NCI-H146 treated with DMSO at 0.1 percent for 48 hours (cell line): ENCODE results near the gene DMGDH.
"Not testable (repeated sequence)": the region's sequence is repeated elsewhere in the genome, so short reads cannot be mapped to it uniquely, and the experiment has no call there.

Experiments
- DNase-seq: peaks from one replicate; lab custom pipeline; 2025; ENCODE audit not compliant: unreplicated experiment; lab: John Stamatoyannopoulos, UW

Gene DMGDH

DNA sequence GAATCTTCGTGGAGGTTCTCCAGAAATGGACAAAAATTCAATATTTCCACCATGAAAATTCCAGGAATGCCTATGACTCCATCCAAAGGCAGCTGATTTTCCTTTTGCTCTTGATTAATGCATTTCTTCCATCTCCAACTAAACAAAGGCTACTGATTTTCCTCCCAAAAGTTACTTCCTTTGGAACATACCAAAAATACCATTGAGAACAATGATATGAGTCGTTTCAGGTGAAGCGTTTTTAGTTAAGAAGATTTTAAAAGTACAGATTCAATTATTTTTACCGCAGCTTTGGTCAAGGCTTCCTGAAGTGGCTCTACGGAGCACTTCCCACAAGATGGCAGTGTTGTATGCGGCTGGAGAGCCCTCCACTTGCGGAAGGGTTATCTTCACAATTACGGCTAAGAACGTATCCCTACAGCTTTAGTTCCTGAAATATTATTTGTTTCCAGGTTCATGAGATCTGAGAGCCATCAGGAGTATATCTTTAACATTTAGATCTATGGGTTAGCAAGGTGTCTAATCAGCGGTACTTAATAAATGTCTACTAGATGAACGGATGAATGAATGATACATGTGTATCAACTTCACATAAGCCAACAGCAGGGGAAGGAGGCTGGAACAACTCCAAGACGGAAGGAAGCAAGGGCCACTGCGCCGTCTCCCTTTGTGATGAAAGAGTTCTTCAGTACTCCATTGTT, 48.5 kb downstream of the DMGDH start:
- peak; percentile 68 for DNase-seq

DNA sequence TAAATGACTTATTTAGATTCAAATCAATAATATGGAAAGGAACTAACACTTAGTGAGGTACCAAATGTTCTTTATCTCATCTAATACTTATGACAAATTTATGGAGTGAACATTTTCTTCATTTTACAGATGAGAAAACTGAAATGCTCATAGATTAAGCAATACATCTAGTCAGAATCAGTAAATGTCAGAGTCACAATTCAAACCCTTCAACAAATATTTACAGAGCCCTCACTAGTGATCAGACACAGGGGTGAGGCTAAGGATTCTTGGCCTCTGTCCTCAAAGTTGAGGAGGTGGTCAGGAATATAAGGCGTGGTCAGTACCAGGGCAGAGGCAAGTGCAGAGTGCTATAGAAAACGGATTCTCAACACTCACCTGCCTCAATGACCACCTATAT, 54.8 kb downstream of the DMGDH start:
- DNase-seq, result no peak

DNA sequence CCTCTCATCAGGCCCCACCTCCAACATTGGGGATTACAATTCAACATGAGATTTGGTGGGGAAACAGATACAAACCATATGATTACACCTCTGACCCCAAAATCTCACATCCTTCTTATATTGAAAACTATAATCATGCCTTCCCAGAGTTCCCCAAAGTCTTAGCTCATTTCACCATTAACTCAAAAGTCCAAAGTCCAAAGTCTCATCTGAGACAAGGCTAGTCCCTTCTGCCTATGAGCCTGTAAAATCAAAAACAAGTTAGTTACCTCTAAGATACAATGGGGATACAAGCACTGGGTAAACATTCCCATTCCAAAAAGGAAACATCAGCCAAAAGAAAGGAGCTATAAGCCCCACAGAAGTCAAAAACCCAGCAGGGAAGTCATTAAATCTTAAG, 57.6 kb downstream of the DMGDH start:
- no peak for DNase-seq

DNA sequence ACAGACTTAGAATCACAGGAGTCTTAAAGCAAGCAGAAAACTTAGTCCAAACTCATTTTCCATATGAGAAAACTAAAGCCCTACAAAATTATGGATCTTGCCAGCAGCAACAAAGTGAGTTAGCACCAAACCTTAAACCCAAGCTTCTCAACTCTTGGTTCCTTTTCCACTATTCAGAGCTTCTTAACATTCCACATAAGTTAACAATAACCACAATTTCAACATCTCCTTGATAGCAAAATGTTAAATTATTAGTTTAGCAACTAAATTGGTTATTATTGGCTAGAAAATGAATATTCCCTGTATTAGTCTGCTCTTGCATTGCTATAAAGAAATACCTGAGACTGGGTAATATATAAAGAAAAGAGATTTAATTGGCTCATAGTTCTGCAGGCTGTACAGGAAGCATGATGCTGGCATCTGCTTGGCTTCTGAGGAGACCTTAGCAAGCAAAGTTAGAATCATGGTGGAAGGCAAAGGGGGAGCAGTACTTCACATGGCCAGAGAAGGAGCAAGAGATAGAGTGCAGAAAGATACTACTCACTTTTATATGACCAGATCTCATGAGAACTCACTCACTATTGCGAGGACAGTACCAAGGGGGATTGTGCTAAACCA, 58.1 kb downstream of the DMGDH start:
- no peak for DNase-seq

DNA sequence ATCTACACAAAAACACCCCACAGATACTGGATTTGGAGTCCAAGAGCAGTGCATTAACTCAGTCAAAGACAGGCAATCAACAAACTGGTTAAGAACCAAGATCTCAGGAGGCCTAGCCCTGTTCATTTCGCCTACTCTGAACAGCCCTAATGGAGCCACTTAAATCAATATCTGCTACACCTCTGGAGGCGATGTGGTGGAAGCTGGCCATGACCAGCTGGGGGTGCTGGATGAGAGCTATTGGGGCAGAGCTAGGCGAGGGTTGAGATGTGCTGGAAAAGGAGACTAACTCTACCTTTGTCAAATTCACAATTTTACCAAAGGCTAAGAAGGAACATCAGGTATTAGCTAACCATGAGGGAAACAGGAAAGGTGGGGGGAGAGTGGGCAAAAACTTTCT, 61.1 kb downstream of the DMGDH start:
- no peak for DNase-seq

DNA sequence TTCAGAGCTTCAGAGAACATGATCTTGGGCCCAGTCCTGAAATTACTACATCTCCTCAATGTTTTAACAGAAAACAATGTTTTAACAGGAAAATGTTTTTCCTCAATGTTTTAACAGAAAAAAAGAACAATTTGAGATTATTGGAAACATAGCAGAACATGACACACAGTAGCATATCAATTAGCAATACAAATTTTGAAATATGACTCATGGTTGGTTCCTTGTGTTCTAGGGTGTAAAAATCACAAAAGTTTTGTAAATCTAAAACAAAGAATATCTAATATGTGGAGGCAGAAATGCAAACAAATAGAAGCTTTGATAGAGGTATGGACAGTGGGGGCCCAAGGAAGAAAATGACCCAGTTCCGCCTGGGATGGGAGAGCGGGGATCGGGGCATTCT, 61.6 kb downstream of the DMGDH start:
- no peak for DNase-seq

DNA sequence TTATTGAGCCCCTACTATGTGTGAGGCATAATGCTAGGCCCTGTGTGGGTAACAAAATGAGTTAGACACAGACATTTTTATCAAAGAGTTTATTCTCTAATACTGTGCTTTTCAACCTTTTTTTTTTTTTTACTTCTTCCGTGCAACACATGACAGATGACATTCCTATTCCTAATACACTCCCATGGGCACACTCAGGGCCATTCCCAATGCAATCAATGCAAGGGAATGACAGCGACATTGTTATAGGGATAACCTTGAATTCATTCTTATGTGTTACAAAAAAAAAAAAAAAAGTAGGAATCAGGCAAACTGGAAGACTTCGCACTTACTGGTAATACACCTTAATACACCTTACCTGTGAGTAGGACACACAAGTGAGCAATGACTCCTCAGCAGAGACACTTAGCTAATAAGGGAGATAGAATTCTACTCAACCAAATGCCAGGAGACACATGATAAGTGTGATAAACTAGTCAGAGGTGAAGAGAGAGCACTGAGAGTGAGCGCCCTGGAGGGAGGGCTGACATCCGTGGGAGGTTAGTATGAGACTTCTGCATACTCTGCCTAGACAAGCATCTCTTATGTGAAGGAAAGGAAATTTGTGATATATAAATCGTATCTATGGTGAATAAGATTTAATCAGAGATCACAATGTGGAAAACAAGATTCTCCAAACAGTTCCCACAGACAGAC, 63.4 kb downstream of the DMGDH start:
- DNase-seq, result no peak

DNA sequence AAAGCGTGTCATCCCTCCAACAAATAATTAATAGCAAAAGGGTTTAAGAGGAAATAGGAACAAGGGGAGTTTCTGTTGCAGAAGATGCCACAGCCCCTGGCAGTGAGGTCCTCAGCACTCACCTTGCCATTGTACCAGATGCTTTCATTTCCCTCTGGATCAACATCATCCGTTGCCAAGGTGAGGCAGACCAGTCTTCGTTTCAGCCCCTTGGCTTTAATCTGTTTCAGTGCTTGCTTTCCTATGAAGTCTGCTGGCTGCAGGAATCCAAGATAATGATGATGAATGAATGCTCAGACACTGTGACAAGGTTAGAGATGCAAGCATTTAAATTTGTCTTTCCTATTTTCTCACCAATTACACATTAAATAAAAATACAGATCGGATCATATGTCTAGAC, 64.3 kb downstream of the DMGDH start:
- DNase-seq, result no peak

DNA sequence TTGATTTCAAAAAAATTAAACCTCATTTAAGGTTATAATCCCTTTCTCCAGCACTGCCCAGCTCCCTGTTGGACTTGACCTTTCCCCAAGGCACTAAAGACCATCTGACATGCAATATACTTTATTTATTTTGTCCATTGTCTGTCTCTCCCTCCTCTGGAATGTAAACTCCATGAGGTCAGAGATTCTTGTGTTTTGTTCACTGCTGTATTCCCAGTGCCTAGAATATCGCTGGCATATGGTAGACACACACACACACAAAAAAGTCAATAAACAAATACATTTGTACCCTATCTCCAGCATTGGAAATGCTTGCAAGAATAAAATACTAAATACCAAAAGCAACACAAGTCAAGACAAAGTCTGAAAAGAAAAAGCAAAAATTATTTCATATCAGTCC, 67.1 kb downstream of the DMGDH start:
- no peak for DNase-seq

DNA sequence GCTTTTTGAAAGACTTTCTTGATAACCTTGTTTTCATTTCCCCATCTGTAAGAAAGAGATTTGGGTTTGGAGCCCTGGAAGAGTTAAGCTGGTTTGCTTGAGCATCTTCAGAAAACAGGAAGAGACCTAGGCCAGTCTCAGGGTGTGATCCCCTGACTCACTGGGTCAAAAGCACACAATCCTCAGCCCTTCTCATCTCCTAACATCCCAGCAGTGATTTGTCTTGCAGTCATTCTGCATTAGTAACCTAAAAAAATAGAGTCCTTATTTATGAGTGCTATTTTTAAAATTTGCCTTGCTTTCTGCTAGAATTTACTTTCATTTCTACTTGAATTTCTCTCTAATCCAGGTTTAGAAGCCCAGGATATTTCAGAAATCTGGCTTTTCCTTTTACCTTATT, 68.0 kb downstream of the DMGDH start:
- no peak for DNase-seq

DNA sequence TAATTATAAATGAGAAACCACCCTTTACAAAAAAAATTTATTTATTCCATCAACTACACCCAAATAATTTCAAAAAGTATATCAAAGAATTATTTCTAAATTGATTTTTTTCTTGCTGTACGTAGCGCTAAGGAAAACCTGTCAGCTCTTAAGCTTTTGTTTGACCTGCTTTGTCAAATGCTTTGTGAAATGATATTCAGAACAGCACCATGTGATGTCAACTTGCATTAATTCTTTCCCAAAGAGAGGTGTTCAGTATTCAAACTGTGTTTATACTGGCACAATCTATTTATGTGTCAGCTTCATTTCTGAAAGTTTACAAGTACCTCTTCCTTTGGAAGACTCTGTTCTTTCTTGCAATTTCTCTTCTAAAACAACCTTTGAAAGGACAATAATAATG, 72.4 kb downstream of the DMGDH start:
- DNase-seq, result no peak

DNA sequence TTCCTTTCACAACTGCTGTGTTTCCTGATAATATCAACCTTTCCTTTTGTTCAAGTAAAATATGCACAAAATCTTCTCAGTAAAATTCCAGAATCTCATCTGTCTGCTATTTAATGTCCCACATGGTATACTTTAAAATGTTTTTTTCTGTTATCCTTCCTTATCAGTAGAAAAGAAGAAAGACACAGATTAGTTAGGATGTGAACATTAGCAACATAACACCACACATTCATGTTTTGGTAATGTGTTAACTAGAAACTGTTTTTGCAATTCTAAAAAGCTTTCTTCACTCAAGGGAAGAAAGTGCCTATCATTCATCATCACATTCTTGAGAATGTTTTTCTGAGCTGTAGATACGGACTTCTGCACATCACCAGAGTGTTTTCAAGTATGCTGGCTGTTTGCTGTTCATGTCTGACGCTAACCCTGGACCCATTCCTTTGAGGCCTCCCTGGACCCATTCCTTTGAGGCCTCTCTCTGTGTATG, 73.9 kb downstream of the DMGDH start:
- no peak for DNase-seq

DNA sequence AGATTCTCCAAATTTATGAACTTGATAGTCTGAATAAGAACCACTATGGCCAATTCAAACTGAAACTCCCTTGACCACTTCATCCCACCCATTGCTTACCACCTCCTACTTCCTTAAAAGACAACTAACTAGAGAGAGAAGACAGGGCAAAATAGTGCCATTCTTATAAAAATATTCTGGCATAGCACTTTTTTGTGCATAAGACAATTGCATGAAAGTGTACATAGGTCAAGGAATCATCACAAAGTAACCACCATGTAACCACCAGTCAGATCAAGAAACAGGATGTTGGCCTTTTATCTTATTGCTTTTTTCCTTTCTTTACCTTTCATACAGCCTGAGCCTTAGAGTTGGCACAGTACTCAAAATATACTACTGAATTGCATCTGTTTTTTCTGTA, 76.3 kb downstream of the DMGDH start:
- DNase-seq, result no peak

DNA sequence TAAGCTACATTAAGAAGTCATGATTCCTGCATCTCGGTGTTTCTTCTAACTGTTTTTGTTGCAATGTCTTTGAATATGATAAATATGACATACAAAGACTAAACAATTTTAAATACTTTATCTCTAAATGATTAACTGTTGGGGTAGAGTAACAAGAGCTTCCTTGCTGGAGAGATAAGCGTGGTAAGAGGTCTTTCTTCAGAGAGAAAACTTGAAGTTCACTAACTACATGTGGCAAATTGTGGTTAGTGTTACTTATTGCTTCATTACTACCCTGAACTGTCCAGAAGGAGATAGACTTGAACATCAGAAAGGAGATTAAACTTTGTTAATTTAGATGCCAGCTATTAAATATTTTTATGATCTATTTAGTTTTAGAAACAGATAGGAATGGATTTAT, 77.3 kb downstream of the DMGDH start:
- no peak for DNase-seq

DNA sequence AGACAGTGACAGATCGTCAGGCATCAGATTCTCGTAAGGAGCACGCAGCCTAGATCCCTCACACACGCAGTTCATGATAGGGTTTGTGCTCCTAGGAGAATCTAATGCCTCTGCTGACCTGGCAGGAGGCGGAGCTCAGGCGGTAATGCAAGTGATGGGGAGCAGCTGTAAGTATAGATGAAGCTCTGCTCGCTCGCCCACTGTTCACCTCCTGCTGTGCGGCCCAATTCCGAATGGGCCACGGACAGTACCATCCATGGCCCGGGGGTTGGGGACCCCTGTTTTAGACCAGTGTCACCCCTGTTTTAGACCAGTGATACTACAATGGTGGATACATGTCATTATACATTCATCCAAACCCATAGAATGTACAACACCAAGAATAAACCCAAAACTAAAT, 80.4 kb downstream of the DMGDH start:
- DNase-seq, result no peak

DNA sequence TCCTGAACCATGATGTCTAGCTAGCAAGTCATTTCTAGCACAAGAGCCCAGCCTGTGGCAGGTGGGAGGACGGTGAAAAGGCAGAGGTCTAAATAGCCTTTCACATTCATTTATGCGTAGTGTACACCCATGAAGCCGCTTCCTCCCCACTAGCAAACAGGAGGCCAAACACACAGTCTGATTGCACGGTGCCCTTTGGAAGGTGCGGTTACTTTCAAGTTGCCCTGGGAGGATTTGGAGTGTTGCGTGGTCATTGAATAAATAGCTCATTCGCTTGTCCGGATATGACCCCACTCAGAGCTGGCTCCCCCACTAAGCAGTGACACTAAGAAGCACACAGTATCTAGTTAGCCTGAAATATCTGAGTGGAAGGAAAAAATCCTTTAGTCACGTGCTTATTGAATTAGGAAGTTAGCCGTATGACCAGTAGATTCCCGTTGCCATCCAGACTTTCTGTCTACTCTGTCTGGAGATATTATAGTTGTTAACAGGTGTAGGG, 83.7 kb downstream of the DMGDH start:
- DNase-seq, result peak; percentile 40

DNA sequence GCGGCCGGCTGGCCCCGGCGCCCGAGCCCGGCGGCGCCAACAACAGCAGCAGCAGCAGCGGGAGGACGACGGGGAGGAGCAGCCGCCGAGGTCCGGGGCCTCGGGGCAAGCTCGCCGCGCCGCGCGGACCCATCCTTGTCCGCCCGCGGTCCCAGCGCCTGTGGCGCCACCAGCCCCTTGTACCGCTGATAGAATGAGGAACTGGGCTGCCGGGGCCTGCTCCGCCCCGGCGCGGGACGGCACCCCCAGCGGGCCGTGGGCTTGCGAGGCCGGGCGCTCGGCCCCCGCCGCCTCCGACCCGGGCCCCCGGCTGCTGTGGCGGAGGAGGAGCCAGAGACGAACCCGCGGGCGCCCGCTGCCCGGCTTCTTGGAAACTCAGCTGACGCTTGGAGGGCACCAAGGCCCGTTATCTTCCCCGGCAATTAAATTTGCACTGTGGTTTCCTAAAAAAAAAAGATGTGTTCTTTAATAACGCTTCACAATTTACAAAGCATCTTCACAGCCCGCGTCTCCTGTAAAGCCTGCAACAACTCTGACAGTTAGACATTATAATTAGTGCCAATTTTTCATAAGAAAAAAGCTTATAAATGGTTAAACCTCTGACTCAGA, 84.3 kb downstream of the DMGDH start, which contains the start of gene ARSB:
Gene ARSB (minus strand): TSS at position 195 of the 609 bp plus-strand sequence. CDS start 62 bp downstream, at position 133.
- peak; percentile 52 for DNase-seq

DNA sequence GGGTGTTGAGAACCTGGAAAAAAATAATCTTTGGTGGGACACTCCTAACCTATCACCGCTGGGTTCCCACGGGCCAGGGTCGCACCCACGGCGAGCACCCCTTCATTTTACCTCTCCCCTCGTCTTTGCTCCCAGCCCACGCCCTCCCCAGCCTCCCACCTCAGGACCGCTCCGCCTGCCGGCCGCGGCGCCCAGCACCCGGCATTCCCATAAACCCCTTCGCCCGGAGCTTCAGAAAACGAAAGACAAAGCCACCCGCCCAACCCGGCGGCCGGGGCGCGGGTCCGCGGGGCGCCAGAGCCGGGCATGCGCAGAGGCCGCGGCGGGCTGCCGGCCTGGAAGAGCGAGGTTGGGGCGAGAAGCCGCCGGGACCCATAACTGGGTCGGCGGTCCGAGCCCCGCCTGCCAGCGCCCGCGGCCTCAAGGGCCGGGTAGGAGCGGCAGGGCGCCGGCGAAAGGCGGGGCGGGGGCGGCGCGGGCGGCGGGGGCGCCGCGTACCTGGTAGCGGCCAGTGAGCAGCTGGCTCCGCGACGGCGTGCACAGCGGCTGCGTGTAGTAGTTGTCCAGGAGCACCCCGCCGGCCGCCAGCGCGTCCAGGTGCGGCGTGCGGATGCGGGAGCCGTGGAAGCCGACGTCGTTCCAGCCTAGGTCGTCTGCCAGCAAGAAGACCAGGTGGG, 84.9 kb downstream of the DMGDH start:
- peak; percentile 85 for DNase-seq

DNA sequence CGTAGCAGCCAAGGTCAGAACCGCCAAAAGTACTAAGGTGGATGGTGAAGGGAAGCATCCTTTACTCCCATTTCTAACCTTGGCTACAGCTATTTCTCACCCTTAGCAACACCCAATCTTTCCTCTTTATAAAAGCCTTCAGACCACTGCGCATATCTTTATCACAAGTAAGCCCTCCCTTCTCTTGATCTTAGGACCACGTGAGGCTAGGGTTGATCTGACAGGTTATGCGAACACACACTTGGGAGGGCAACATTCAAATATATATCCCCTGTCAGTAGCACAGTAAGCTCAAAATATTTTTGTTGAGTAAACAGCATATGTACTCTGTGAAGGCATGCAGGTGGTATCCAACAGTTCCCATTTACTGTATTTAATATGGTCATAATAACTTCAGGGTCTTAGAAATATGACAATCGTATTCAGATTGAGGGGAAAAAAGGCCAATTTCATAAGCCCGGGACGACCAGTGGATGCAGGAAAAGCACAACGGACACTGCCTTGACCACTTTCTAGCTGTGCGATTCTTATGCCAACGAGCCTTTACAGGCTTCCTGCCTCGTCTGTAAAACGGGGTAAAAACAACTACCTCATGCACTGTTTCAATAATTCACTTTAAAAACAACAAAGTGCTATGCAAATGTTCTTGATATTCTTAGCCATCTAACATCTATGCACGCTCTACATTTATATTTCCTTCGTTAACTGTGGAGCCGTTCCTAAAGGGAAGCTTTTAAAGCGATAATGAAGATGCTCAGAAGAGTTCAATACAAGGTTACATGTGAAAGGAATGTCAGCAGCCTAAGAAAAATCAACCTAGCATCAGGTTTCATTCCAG, 85.7 kb downstream of the DMGDH start:
- DNase-seq, result peak; percentile 29

DNA sequence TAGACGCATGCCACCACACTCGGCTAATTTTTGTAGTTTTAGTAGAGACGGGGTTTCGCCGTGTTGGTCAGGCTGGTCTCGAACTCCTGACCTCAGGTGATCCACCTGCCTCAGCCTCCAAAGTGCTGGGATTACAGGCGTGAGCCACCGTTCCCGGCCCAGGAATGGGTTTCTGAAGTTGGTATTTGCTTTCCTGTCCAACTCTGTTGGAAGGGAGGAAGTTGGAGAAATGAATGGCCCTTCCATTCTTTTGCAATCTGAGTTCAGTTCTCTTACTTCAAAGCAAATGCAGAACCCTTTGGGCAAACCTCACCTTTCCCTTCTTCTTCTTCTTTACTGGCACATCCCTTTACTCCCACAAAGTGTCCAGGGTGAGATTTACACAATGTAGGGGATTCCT, 86.3 kb downstream of the DMGDH start:
- not testable (repeated sequence) for DNase-seq
